Neural progenitor cell (in vitro differentiated cells): ENCODE measurements around the gene PLA2G15. TPM values are rescaled to one million over a fixed set of nuclear protein-coding genes. Genes with fewer than 3 reads are reported as not detected.

Experiments used
- DNase-seq: peaks from one replicate; pipeline ENCODE4 v3.0.0-alpha.2; 2016; ENCODE audit warnings: low spot score
- H2AFZ ChIP-seq: fragments of 200-600 bp; sonication (generic); replicated peaks from 2 replicates; pipeline ENCODE4 v1.6.1; 2016; ENCODE audit warnings: antibody characterized with exemption
- H3F3A ChIP-seq: fragments of 200-600 bp; sonication (generic); 2 replicates; pipeline ENCODE4 v1.6.1; 2016; ENCODE audit warnings: antibody characterized with exemption, low read depth
- H3K27ac ChIP-seq: fragments of 200-600 bp; sonication (generic); 2 replicates; pipeline ENCODE4 v1.5.1; 2016; ENCODE audit warnings: mild to moderate bottlenecking
- H3K27me3 ChIP-seq: fragments of 200-600 bp; sonication (generic); 2 replicates; pipeline ENCODE4 v1.6.1; 2016; ENCODE audit warnings: mild to moderate bottlenecking, moderate library complexity
- H3K36me3 ChIP-seq: fragments of 200-600 bp; sonication (generic); 2 replicates; pipeline ENCODE4 v1.5.1; 2016
- H3K4me1 ChIP-seq: fragments of 200-600 bp; sonication (generic); 2 replicates; pipeline ENCODE4 v1.6.1; 2016; ENCODE audit warnings: mixed run types
- H3K4me2 ChIP-seq: fragments of 200-600 bp; sonication (generic); 2 replicates; pipeline ENCODE4 v1.6.1; 2016
- H3K4me3 ChIP-seq: fragments of 200-600 bp; sonication (generic); 2 replicates; pipeline ENCODE4 v1.5.1; 2016
- H3K79me2 ChIP-seq: fragments of 200-600 bp; sonication (generic); 2 replicates; pipeline ENCODE4 v1.6.1; 2016; ENCODE audit warnings: low read depth
- H3K9ac ChIP-seq: fragments of 200-600 bp; sonication (generic); 2 replicates; pipeline ENCODE4 v1.6.1; 2016
- H3K9me3 ChIP-seq: fragments of 200-600 bp; sonication (generic); 2 replicates; pipeline ENCODE4 v1.5.1; 2016; ENCODE audit warnings: low read depth
- H4K20me1 ChIP-seq: fragments of 200-600 bp; sonication (generic); 2 replicates; pipeline ENCODE4 v1.6.1; 2016; ENCODE audit warnings: low read depth
- H3K27ac Mint-ChIP-seq: 3 replicates; pipeline ENCODE4 v1.8.0; 2021; ENCODE audit warnings: mixed read lengths
- H3K27me3 Mint-ChIP-seq: 2 replicates; pipeline ENCODE4 v1.8.0; 2022; ENCODE audit warnings: low read depth, mild to moderate bottlenecking, inconsistent platforms, moderate library complexity, mixed read lengths; ENCODE audit not compliant: insufficient read depth
- H3K36me3 Mint-ChIP-seq: 3 replicates; pipeline ENCODE4 v1.8.0; 2021; ENCODE audit warnings: mixed read lengths
- H3K4me1 Mint-ChIP-seq: 3 replicates; pipeline ENCODE4 v1.8.0; 2021; ENCODE audit warnings: mixed read lengths
- H3K4me3 Mint-ChIP-seq: 3 replicates; pipeline ENCODE4 v1.8.0; 2021; ENCODE audit warnings: mild to moderate bottlenecking, moderate library complexity, mixed read lengths
- H3K9me3 Mint-ChIP-seq: 3 replicates; pipeline ENCODE4 v1.8.0; 2020; ENCODE audit warnings: mixed read lengths
- EZH2 ChIP-seq: fragments of 200-600 bp; sonication (generic); IDR thresholded peaks from 2 replicates; pipeline ENCODE4 v1.6.1; 2017; ENCODE audit warnings: antibody characterized with exemption, mild to moderate bottlenecking, moderate library complexity
- EZH2phosphoT487 ChIP-seq: fragments of 200-600 bp; sonication (generic); IDR thresholded peaks from 2 replicates; pipeline ENCODE4 v1.6.1; 2017; ENCODE audit warnings: antibody characterized with exemption
- total RNA-seq: library from RNA; depleted of rRNA; stranded (reverse); fragments of >200 nt; gene quantifications from 2 replicates; pipeline ENCODE4 v1.2.3, GENCODE V29; 2015; ENCODE audit warnings: low replicate concordance
- TF ChIP-seq, protein P1 (sequence below): fragments of 200-600 bp; sonication (generic); IDR thresholded peaks from 2 replicates; pipeline ENCODE4 v1.5.1; 2017; ENCODE audit warnings: antibody characterized with exemption, mild to moderate bottlenecking

PLA2G15 gene
- total RNA-seq, 1 donor from 2014 or later, result 3.8 TPM

GRCh38 chr16:68283801-68284598, 38.8 kb downstream of the PLA2G15 start:
- no peaks in the 10 kb centered on the region for H3K27me3 ChIP-seq
- no peaks in the 10 kb centered on the region for H3K9me3 ChIP-seq
- H3K4me1 ChIP-seq, result no peaks in the 10 kb centered on the region
- Mint-ChIP-seq H3K9me3 (no peaks in the 10 kb centered on the region), H3K36me3 (peaks cover 22% of the 10 kb centered on the region), H3K4me1 (no peaks in the 10 kb centered on the region), H3K4me3 (no peak overlapping the region), H3K27ac (no peak overlapping the region), H3K27me3 (peaks cover 2% of the 10 kb centered on the region)
- no peak overlapping the region for H3K9ac ChIP-seq
- H3K4me2 ChIP-seq, result no peak overlapping the region
- no peaks in the 10 kb centered on the region for H3K36me3 ChIP-seq
- no peak overlapping the region for H3K4me3 ChIP-seq
- H4K20me1 ChIP-seq, result peaks cover 9% of the 10 kb centered on the region
- no peak overlapping the region for H2AFZ ChIP-seq
- no peaks in the 10 kb centered on the region for H3K79me2 ChIP-seq
- no peaks in the 10 kb centered on the region for H3F3A ChIP-seq
- H3K27ac ChIP-seq, result no peak overlapping the region
- TF ChIP-seq, protein P1, sequence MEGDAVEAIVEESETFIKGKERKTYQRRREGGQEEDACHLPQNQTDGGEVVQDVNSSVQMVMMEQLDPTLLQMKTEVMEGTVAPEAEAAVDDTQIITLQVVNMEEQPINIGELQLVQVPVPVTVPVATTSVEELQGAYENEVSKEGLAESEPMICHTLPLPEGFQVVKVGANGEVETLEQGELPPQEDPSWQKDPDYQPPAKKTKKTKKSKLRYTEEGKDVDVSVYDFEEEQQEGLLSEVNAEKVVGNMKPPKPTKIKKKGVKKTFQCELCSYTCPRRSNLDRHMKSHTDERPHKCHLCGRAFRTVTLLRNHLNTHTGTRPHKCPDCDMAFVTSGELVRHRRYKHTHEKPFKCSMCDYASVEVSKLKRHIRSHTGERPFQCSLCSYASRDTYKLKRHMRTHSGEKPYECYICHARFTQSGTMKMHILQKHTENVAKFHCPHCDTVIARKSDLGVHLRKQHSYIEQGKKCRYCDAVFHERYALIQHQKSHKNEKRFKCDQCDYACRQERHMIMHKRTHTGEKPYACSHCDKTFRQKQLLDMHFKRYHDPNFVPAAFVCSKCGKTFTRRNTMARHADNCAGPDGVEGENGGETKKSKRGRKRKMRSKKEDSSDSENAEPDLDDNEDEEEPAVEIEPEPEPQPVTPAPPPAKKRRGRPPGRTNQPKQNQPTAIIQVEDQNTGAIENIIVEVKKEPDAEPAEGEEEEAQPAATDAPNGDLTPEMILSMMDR, result no peak
- TF ChIP-seq EZH2phosphoT487, result no peak
- no peak for TF ChIP-seq EZH2
- DNase-seq, result no peak

GRCh38 chr16:68284847-68285246, 39.7 kb downstream of the PLA2G15 start:
- Mint-ChIP-seq H3K9me3 (no peaks in the 10 kb centered on the region), H3K4me1 (no peaks in the 10 kb centered on the region), H3K36me3 (peaks cover 20% of the 10 kb centered on the region), H3K27ac (no peak overlapping the region), H3K4me3 (no peak overlapping the region), H3K27me3 (peaks cover 2% of the 10 kb centered on the region)
- Histone ChIP-seq H3K4me1 (no peaks in the 10 kb centered on the region), H3K9ac (no peak overlapping the region), H3K36me3 (no peaks in the 10 kb centered on the region), H3K9me3 (no peaks in the 10 kb centered on the region), H3K4me3 (no peak overlapping the region), H2AFZ (no peak overlapping the region), H3K27ac (no peak overlapping the region), H4K20me1 (peaks cover 9% of the 10 kb centered on the region), H3K4me2 (no peak overlapping the region), H3K27me3 (no peaks in the 10 kb centered on the region), H3F3A (no peaks in the 10 kb centered on the region), H3K79me2 (no peaks in the 10 kb centered on the region)
- DNase-seq, result no peak
- TF ChIP-seq EZH2phosphoT487 (no peak), EZH2 (no peak)
- TF ChIP-seq, protein P1, result no peak

DNA sequence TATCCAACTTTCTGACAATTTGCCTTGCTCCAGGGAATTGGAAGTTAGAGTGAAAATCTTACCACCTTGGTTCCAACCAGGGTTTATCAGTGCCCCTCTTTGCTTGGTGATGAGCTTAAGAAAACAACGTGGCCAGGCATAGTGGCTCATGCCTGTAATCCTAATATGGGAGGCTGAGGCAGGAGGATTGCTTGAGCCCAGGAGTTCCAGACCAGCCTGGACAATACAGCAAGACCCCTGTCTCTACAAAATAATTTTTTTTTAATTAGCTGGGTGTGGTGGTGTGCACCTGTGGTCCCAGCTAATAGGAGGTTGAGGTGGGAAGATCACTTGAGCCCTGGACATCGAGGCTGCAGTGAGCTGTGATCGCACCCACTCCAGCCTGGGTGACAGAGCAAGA, 40.5 kb downstream of the PLA2G15 start:
- Mint-ChIP-seq H3K36me3 (peaks cover 24% of the 10 kb centered on the region), H3K9me3 (no peaks in the 10 kb centered on the region), H3K4me3 (no peak overlapping the region), H3K27me3 (peaks cover 2% of the 10 kb centered on the region), H3K27ac (no peak overlapping the region), H3K4me1 (no peaks in the 10 kb centered on the region)
- Histone ChIP-seq H3K4me3 (no peak overlapping the region), H3K4me1 (peaks cover 6% of the 10 kb centered on the region), H3K4me2 (no peak overlapping the region), H3K27ac (no peak overlapping the region), H3K9me3 (no peaks in the 10 kb centered on the region), H4K20me1 (peaks cover 9% of the 10 kb centered on the region), H3F3A (no peaks in the 10 kb centered on the region), H3K36me3 (no peaks in the 10 kb centered on the region), H3K79me2 (no peaks in the 10 kb centered on the region), H2AFZ (no peak overlapping the region), H3K9ac (no peak overlapping the region), H3K27me3 (no peaks in the 10 kb centered on the region)
- no peak for TF ChIP-seq EZH2
- no peak for TF ChIP-seq EZH2phosphoT487
- TF ChIP-seq, protein P1, result no peak
- no peak for DNase-seq
